HEK293T (cell line): ENCODE data around the gene TEX28.

Experiments
- CTCF ChIA-PET: fragments of 350-600 bp; formaldehyde crosslinking; extraction: SDS; loops from one replicate; lab custom pipeline; 2021; ENCODE audit warnings: antibody characterized with exemption, inconsistent platforms; lab: Yijun Ruan, JAX
- POLR2A ChIA-PET: fragments of 350-600 bp; formaldehyde crosslinking; extraction: SDS; loops from one replicate; lab custom pipeline; 2020; ENCODE audit warnings: antibody characterized with exemption, inconsistent platforms; lab: Yijun Ruan, JAX
- DNase-seq: peaks from one replicate; pipeline ENCODE4 v3.0.0; 2012; ENCODE audit warnings: mixed read lengths; ENCODE audit errors: extremely low spot score
- ARNT ChIP-seq: fragments of 450-650 bp; IDR thresholded peaks from 2 replicates; pipeline ENCODE4 v1.6.1; 2017; ENCODE audit warnings: mild to moderate bottlenecking
- BHLHE40 ChIP-seq: fragments of 450-650 bp; IDR thresholded peaks from 2 replicates; pipeline ENCODE4 v1.6.1; 2016; ENCODE audit warnings: mild to moderate bottlenecking, moderate library complexity, borderline replicate concordance
- CTBP1 ChIP-seq: fragments of 450-650 bp; IDR thresholded peaks from 2 replicates; pipeline ENCODE4 v1.6.1; 2016; ENCODE audit warnings: borderline replicate concordance
- ELF4 ChIP-seq: fragments of 450-650 bp; IDR thresholded peaks from 2 replicates; pipeline ENCODE4 v1.6.1; 2017; ENCODE audit warnings: antibody characterized with exemption
- FOXA1 ChIP-seq: fragments of 450-650 bp; IDR thresholded peaks from 2 replicates; pipeline ENCODE4 v1.6.1; 2016; ENCODE audit warnings: mild to moderate bottlenecking
- FOXK2 ChIP-seq: fragments of 450-650 bp; IDR thresholded peaks from 2 replicates; pipeline ENCODE4 v1.6.1; 2016; ENCODE audit warnings: mild to moderate bottlenecking
- FOXM1 ChIP-seq: fragments of 450-650 bp; IDR thresholded peaks from 2 replicates; pipeline ENCODE4 v1.6.1; 2017; ENCODE audit warnings: mild to moderate bottlenecking, borderline replicate concordance
- HDGF ChIP-seq: fragments of 450-650 bp; IDR thresholded peaks from 2 replicates; pipeline ENCODE4 v1.6.1; 2017; ENCODE audit warnings: antibody characterized with exemption, borderline replicate concordance
- L3MBTL2 ChIP-seq: fragments of 450-650 bp; conservative IDR thresholded peaks from 2 replicates; pipeline ENCODE4 v1.6.1; 2016; ENCODE audit warnings: mild to moderate bottlenecking
- LEF1 ChIP-seq: fragments of 450-650 bp; IDR thresholded peaks from 2 replicates; pipeline ENCODE4 v1.6.1; 2017; ENCODE audit warnings: mild to moderate bottlenecking, borderline replicate concordance
- NFRKB ChIP-seq: fragments of 450-650 bp; IDR thresholded peaks from 2 replicates; pipeline ENCODE4 v1.6.1; 2016; ENCODE audit warnings: mild to moderate bottlenecking, moderate library complexity
- PKNOX1 ChIP-seq: fragments of 450-650 bp; IDR thresholded peaks from 2 replicates; pipeline ENCODE4 v1.6.1; 2016
- SP1 ChIP-seq: fragments of 450-650 bp; IDR thresholded peaks from 2 replicates; pipeline ENCODE4 v1.6.1; 2017
- SUZ12 ChIP-seq: fragments of 450-650 bp; IDR thresholded peaks from 2 replicates; pipeline ENCODE4 v1.6.1; 2016; ENCODE audit warnings: mild to moderate bottlenecking
- TARDBP ChIP-seq: fragments of 450-650 bp; IDR thresholded peaks from 2 replicates; pipeline ENCODE4 v1.6.1; 2016
- ZNF384 ChIP-seq: fragments of 450-650 bp; IDR thresholded peaks from 2 replicates; pipeline ENCODE4 v1.6.1; 2016

The TEX28 gene

GRCh38 chrX:154323537-154323936, 28.6 kb upstream of the TEX28 start:
- TF ChIP-seq BHLHE40 = no peak
- no peak for TF ChIP-seq L3MBTL2

GRCh38 chrX:154322890-154323289, 28.0 kb upstream of the TEX28 start:
- no peak for DNase-seq
- ChIA-PET POLR2A (no interaction called here), CTCF (interaction anchor here (0.8 to 1.5 kb wide), 2 partner anchors 15 kb away, joined by 3 to 6 read pairs; no protein-coding TSS in a partner anchor)
- TF ChIP-seq FOXA1 = no peak
- TF ChIP-seq ARNT = no peak
- no peak for TF ChIP-seq L3MBTL2
- TF ChIP-seq PKNOX1 = no peak
- TF ChIP-seq ELF4 = no peak
- TF ChIP-seq CTBP1 = no peak
- no peak for TF ChIP-seq HDGF
- no peak for TF ChIP-seq BHLHE40
- no peak for TF ChIP-seq FOXK2
- no peak for TF ChIP-seq SUZ12
- TF ChIP-seq TARDBP = no peak
- no peak for TF ChIP-seq FOXM1
- TF ChIP-seq LEF1 = no peak

More at GRCh38 chrX:154323537-154323936, 28.6 kb upstream of the TEX28 start:
- ChIA-PET POLR2A (no interaction called here), CTCF (interaction anchor here (1.5 kb wide), 1 partner anchor 16 kb away, joined by 6 read pairs; no protein-coding TSS in a partner anchor)
- no peak for DNase-seq

GRCh38 chrX:154321594-154321993, 26.7 kb upstream of the TEX28 start:
- POLR2A ChIA-PET = no interaction called here
- CTCF ChIA-PET = interaction anchor here (0.8 kb wide), 1 partner anchor 42 kb away, joined by 3 read pairs; no protein-coding TSS in a partner anchor
- DNase-seq = no peak
- no peak for TF ChIP-seq FOXK2
- TF ChIP-seq BHLHE40 = no peak
- TF ChIP-seq FOXA1 = no peak
- no peak for TF ChIP-seq HDGF
- TF ChIP-seq TARDBP = no peak
- no peak for TF ChIP-seq PKNOX1
- TF ChIP-seq L3MBTL2 = no peak
- no peak for TF ChIP-seq NFRKB
- TF ChIP-seq CTBP1 = no peak
- no peak for TF ChIP-seq SP1
- no peak for TF ChIP-seq SUZ12
- no peak for TF ChIP-seq LEF1
- no peak for TF ChIP-seq FOXM1
- TF ChIP-seq ARNT = no peak
- TF ChIP-seq ELF4 = no peak

- TF ChIP-seq FOXK2 (no peak), ARNT (no peak), TARDBP (no peak), BHLHE40 (no peak), SUZ12 (no peak), ELF4 (no peak), FOXM1 (no peak), NFRKB (no peak), CTBP1 (no peak), L3MBTL2 (no peak), SP1 (no peak), ZNF384 (no peak), LEF1 (no peak)
- CTCF ChIA-PET = no interaction called here
- DNase-seq = no peak
- POLR2A ChIA-PET = no interaction called here
These were observed 26.2 kb upstream of the TEX28 start for GRCh38 chrX:154321152-154321551.

GRCh38 chrX:154320406-154320805, 25.5 kb upstream of the TEX28 start:
- ChIA-PET CTCF (no interaction called here), POLR2A (no interaction called here)
- DNase-seq = no peak
- TF ChIP-seq LEF1 = no peak
- TF ChIP-seq FOXK2 = no peak
- no peak for TF ChIP-seq NFRKB

GRCh38 chrX:154317391-154317995, 22.6 kb upstream of the TEX28 start:
- peak; percentile 62 for DNase-seq
- CTCF ChIA-PET = interaction anchor here (0.9 to 2.1 kb wide), 6 partner anchors 9 to 45 kb away, joined by 3 to 11 read pairs (median 4); no protein-coding TSS in a partner anchor
- TF ChIP-seq CTBP1 = no peak
- TF ChIP-seq SUZ12 = no peak
- TF ChIP-seq ELF4 = no peak
- no peak for TF ChIP-seq FOXM1
- no peak for TF ChIP-seq FOXA1
- no peak for TF ChIP-seq LEF1
- TF ChIP-seq ZNF384 = no peak
- TF ChIP-seq PKNOX1 = no peak
- TF ChIP-seq BHLHE40 = no peak
- no peak for TF ChIP-seq L3MBTL2
- no peak for TF ChIP-seq TARDBP
- TF ChIP-seq HDGF = no peak
- no peak for TF ChIP-seq SP1
- no peak for TF ChIP-seq FOXK2
- no peak for TF ChIP-seq NFRKB
- no peak for TF ChIP-seq ARNT
- POLR2A ChIA-PET = no interaction called here
